Neutrophil (primary cell): ENCODE measurements around the gene ATR.
"Not testable (repeated sequence)": the region's sequence is repeated elsewhere in the genome, so short reads cannot be mapped to it uniquely, and the experiment has no call there.

Experiments
- H3K27ac ChIP-seq: fragments of 200-600 bp; sonication (generic); 2 replicates; pipeline ENCODE4 v1.5.1; 2016; ENCODE audit warnings: mild to moderate bottlenecking, moderate library complexity
- H3K27me3 ChIP-seq: fragments of 200-600 bp; sonication (generic); 2 replicates; pipeline ENCODE4 v1.6.0; 2016; ENCODE audit warnings: mild to moderate bottlenecking
- H3K36me3 ChIP-seq: fragments of 200-600 bp; sonication (generic); 2 replicates; pipeline ENCODE4 v1.5.1; 2017
- H3K4me1 ChIP-seq, 2 experiments: fragments of 200-600 bp in 1 of 2; sonication (generic) in 1 of 2; 1 replicate in 1 of 2; 2 replicates in 1 of 2; pipeline versions ENCODE4 v1.5.1 to v1.6.1; 2013 to 2016; ENCODE audit warnings: low read depth in 1 of 2, low read length in 1 of 2, mild to moderate bottlenecking in 1 of 2, moderate library complexity in 1 of 2; ENCODE audit not compliant: control insufficient read depth in 1 of 2, insufficient read depth in 1 of 2
- H3K4me3 ChIP-seq, 2 experiments: fragments of 200-600 bp in 1 of 2; sonication (generic) in 1 of 2; 1 replicate in 1 of 2; 2 replicates in 1 of 2; pipeline ENCODE4 v1.5.1; 2013 to 2016; ENCODE audit warnings: low read depth in 1 of 2, low read length in 1 of 2, mild to moderate bottlenecking in 1 of 2, moderate library complexity in 1 of 2
- H3K9me3 ChIP-seq: fragments of 200-600 bp; sonication (generic); 2 replicates; pipeline ENCODE4 v1.5.1; 2016
- TF ChIP-seq, protein P1 (sequence below): fragments of 200-600 bp; sonication (generic); IDR thresholded peaks from 2 replicates; pipeline ENCODE4 v1.5.1; 2016; ENCODE audit warnings: antibody characterized with exemption

ATR gene

DNA sequence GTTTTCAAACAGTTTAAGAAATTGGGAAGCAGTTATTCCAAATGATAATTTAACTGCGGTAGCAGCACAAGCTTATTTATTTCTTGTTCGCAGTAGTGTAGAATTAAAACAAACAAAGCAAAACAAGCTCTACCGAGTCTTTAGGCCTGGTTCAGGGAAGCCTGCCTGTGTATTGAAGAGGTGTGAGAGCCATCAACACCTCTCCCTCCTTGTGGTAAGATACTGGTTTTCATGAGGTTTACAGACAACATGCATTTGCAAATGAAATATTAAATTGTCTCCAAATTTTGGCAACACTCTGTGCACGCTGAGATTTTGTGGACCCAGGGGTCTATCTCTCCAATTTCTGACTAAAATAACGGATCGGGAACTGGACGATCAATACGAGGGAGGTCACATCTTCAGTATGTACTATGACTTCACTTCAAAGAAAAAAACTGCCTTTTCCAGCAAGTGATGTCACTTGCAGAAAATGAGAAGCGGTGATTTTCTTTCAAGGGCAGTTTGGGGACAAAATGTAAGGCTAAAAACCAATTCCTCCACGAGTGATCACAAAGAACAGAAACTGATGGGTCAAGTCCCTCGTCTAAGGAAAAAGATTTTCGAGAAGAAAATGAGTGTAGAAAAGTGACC, 721 bp downstream of the ATR start:
- TF ChIP-seq, protein P1, sequence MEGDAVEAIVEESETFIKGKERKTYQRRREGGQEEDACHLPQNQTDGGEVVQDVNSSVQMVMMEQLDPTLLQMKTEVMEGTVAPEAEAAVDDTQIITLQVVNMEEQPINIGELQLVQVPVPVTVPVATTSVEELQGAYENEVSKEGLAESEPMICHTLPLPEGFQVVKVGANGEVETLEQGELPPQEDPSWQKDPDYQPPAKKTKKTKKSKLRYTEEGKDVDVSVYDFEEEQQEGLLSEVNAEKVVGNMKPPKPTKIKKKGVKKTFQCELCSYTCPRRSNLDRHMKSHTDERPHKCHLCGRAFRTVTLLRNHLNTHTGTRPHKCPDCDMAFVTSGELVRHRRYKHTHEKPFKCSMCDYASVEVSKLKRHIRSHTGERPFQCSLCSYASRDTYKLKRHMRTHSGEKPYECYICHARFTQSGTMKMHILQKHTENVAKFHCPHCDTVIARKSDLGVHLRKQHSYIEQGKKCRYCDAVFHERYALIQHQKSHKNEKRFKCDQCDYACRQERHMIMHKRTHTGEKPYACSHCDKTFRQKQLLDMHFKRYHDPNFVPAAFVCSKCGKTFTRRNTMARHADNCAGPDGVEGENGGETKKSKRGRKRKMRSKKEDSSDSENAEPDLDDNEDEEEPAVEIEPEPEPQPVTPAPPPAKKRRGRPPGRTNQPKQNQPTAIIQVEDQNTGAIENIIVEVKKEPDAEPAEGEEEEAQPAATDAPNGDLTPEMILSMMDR: no peak
- no peaks in the 10 kb centered on the region for H3K36me3 ChIP-seq
- H3K4me1 ChIP-seq: peaks cover 20 to 23% of the 10 kb centered on the region in 2 experiments
- peak overlapping the region; percentile 90 for H3K27ac ChIP-seq
- no peaks in the 10 kb centered on the region for H3K9me3 ChIP-seq
- H3K27me3 ChIP-seq: peaks cover 10% of the 10 kb centered on the region
- H3K4me3 ChIP-seq: peak overlapping the region; percentile 85 to 88

DNA sequence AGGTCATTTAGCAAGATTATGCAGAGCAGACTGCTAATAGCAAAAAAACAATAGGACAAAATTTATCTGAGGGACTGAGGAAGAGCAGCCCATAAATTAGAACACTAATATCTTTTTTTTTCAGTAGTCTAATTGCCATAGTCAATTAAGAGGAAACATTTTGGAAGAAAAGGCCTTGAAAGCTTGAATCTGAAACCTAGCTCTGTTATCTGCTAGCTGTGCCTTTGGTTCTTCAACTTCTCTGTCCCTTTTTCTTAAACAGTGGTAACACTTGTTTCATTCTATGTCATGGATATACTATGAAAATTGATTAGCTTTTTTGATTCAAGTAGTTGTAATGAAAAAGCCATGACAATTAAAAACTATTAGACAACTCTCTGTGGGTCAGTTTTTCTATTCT, 1.7 kb downstream of the ATR start:
- Histone ChIP-seq H3K27me3 (peaks cover 6% of the 10 kb centered on the region), H3K4me3 (no peak overlapping the region), H3K9me3 (no peaks in the 10 kb centered on the region), H3K4me1 (peaks cover 20 to 23% of the 10 kb centered on the region in 2 experiments), H3K27ac (no peak overlapping the region), H3K36me3 (no peaks in the 10 kb centered on the region)
- TF ChIP-seq, protein P1: no peak

DNA sequence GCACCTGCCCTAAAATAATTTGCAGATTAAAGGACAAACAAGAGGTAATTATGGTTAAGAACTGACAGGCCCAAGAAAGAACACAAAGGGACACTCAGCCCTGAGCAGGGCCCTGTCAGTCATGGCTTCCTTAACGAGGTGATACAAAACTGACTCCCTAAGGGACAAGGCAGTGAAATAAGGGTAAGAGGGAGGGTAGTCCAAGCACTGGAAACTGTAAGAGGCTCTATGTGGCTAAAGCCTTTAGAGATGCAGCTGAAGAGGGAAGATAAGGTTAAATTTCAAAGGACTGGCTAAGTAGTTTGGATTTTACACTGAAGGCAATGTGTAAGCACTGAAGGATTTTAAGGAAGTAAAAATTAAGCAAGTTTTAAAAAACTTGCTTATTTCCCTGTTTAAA, 3.9 kb downstream of the ATR start:
- TF ChIP-seq, protein P1: no peak
- no peaks in the 10 kb centered on the region for H3K27me3 ChIP-seq
- H3K9me3 ChIP-seq: no peaks in the 10 kb centered on the region
- peaks cover 20 to 23% of the 10 kb centered on the region in 2 experiments for H3K4me1 ChIP-seq
- H3K36me3 ChIP-seq: no peaks in the 10 kb centered on the region
- peak overlapping the region; percentile 61 for H3K27ac ChIP-seq
- H3K4me3 ChIP-seq: no peak overlapping the region

DNA sequence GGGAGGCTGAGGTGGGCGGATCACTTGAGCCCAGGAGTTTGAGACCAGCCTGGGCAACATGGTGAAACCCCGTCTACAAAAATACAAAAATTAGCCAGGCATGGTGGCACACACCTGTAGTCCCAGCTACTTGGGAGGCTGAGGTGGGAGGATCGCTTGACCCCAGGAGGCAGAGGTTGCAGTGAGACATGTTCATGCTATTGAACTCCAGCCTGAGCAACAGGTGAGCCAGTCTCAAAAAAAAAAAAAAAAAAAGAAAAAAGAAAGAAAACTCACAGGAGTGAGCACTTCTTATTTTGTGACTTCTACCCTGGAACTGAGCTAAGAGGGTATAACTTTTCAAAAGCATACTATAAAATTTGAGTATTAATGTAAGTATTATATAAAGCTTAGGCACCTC, 4.3 kb downstream of the ATR start:
- H3K4me3 ChIP-seq, H3K9me3 ChIP-seq, H3K36me3 ChIP-seq, H3K27me3 ChIP-seq: not testable (repeated sequence)
- Histone ChIP-seq H3K27ac (peak overlapping the region; percentile 61), H3K4me1 (peaks cover 18 to 23% of the 10 kb centered on the region in 2 experiments)

DNA sequence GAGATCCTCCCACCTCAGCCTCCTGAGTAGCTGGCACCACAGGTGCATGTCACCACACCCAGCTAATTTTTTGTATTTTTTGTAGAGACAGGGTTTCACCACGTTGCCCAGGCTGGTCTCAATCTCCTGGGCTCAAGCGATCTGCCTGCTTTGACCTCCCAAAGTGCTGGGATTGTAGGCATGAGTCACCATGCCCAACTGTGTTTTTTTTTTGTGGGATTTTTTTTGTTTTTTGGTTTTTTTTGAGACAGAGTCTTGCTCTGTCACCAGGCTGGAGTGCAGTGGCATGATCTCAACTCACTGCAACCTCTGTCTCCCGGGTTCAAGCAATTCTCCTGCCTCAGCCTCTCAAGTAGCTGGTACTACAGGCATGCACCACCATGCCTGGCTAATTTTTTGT, 9.1 kb downstream of the ATR start:
- not testable (repeated sequence) for H3K4me3 ChIP-seq, H3K4me1 ChIP-seq, H3K36me3 ChIP-seq, H3K27me3 ChIP-seq, H3K9me3 ChIP-seq, H3K27ac ChIP-seq

DNA sequence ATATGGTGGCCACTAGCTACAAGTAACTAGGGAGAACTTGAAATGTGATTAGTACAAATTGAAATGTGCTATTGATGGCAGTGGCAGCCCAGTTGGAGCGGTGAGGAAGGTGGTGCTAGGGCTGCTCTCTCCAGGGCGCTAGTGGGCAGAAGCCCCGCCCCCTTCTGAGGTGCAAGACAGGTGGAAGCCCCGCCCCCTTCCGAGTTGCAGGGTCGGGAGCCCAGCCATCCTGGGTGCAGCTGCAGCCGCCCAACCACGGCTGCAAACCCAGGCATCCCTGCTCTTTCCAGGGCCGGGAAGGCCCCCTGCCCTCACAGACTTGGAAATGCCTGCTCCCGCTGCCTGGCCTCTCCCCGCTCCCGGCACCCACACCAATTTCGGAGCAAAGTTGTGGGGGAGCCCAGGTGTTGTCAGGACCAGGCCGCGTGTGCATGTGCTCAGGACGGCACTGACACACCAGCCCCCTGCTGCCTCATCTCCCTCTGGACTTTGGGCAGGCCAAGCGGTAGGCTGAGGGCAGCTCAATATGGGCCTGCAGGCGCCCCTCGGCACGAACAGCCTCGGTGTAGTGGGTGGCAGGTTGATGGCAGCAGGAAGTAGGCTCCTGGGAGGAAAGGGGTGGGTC, 10.0 kb downstream of the ATR start:
- H3K27ac ChIP-seq: no peak overlapping the region
- H3K36me3 ChIP-seq: peaks cover under 1% of the 10 kb centered on the region
- no peaks in the 10 kb centered on the region for H3K9me3 ChIP-seq
- TF ChIP-seq, protein P1: no peak
- H3K27me3 ChIP-seq: no peaks in the 10 kb centered on the region
- no peaks in the 10 kb centered on the region for H3K4me1 ChIP-seq
- H3K4me3 ChIP-seq: no peak overlapping the region
